ENCODE results near the gene MSLN. TPM values are rescaled to one million over a fixed set of nuclear protein-coding genes. Genes with fewer than 3 reads are reported as not detected.

MSLN gene
- total and polyA plus RNA-seq, 2 experiments from 2014 or later: 0.10 TPM; not detected in 1

DNA sequence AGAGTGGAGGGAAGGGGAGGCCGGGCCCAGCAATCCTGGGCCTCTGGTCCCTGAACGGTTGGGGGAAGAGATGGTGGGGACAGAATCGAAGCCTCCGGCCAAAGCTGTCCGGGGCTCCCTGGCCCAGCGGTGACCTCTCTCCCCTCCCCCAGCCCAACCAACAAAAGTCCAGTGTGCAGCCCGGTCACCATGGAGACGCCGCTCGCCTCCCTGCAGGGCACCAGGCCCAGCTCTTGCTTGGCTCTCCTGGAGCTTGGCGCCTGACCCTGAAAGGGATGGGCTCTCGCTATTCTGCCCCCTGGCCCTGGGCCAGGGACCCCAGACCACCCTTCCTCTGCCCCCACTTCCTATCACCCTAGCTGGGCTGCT is 44.4 kb upstream of the MSLN start (continued):
- TF ChIP-seq, protein P1, sequence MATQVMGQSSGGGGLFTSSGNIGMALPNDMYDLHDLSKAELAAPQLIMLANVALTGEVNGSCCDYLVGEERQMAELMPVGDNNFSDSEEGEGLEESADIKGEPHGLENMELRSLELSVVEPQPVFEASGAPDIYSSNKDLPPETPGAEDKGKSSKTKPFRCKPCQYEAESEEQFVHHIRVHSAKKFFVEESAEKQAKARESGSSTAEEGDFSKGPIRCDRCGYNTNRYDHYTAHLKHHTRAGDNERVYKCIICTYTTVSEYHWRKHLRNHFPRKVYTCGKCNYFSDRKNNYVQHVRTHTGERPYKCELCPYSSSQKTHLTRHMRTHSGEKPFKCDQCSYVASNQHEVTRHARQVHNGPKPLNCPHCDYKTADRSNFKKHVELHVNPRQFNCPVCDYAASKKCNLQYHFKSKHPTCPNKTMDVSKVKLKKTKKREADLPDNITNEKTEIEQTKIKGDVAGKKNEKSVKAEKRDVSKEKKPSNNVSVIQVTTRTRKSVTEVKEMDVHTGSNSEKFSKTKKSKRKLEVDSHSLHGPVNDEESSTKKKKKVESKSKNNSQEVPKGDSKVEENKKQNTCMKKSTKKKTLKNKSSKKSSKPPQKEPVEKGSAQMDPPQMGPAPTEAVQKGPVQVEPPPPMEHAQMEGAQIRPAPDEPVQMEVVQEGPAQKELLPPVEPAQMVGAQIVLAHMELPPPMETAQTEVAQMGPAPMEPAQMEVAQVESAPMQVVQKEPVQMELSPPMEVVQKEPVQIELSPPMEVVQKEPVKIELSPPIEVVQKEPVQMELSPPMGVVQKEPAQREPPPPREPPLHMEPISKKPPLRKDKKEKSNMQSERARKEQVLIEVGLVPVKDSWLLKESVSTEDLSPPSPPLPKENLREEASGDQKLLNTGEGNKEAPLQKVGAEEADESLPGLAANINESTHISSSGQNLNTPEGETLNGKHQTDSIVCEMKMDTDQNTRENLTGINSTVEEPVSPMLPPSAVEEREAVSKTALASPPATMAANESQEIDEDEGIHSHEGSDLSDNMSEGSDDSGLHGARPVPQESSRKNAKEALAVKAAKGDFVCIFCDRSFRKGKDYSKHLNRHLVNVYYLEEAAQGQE (IDR thresholded peaks at IDR 0.05; ENCODE audit: unreplicated experiment): no peak
- TF ChIP-seq NANOG (IDR thresholded peaks at IDR 0.05; ENCODE audit: borderline replicate concordance) (no peak), ZNF462 (CRISPR knock-in tag; IDR thresholded peaks at IDR 0.05) (no peak), POLR2AphosphoS5 (IDR thresholded peaks at IDR 0.05; ENCODE audit: low read depth) (no peak), CREB1 (CRISPR knock-in tag; IDR thresholded peaks at IDR 0.05; ENCODE audit: low read depth) (no peak)

- peaks cover 13% of the 10 kb centered on the region; the same call in 2 of the 3 replicates for H3K4me1 Mint-ChIP-seq
- no peak overlapping the region for H3K4me3 ChIP-seq
- peaks cover 4% of the 10 kb centered on the region; the same call in 1 of the 3 replicates for H3K9me3 Mint-ChIP-seq
- H3K27ac ChIP-seq (ENCODE audit: low read depth): no peak overlapping the region
- H3K79me2 ChIP-seq (replicated peaks; ENCODE audit: insufficient read depth): no peaks in the 10 kb centered on the region
- H3K27me3 Mint-ChIP-seq (ENCODE audit: insufficient read depth, low read depth, poor library complexity): peaks cover 42% of the 10 kb centered on the region
- H3K9me2 ChIP-seq (ENCODE audit: insufficient read depth): no peaks in the 10 kb centered on the region
- ATAC-seq (no peak), DNase-seq (ENCODE audit: low spot score) (no peak)
- H3K36me3 ChIP-seq (ENCODE audit: insufficient read depth): no peaks in the 10 kb centered on the region
- no peak overlapping the region; the same call in 1 of the 2 replicates for H3K4me2 ChIP-seq
- no peak overlapping the region; the same call in 2 of the 3 replicates for H3K4me3 Mint-ChIP-seq
- no peak overlapping the region for H3K27ac Mint-ChIP-seq
- H3F3A ChIP-seq (replicated peaks; ENCODE audit: low read depth): no peaks in the 10 kb centered on the region
- H4K20me1 ChIP-seq (replicated peaks; ENCODE audit: insufficient read depth): no peaks in the 10 kb centered on the region
- peaks cover 53% of the 10 kb centered on the region for H3K27me3 ChIP-seq (ENCODE audit: insufficient read depth)
- H3K36me3 Mint-ChIP-seq (ENCODE audit: low read depth): no peaks in the 10 kb centered on the region
- H2AFZ ChIP-seq: no peak overlapping the region
- H3K4me1 ChIP-seq (ENCODE audit: insufficient read depth): peaks cover 12% of the 10 kb centered on the region; the same call in 1 of the 2 replicates
- TF ChIP-seq, protein P1 (IDR thresholded peaks at IDR 0.05; ENCODE audit: unreplicated experiment): no peak
- TF ChIP-seq ZNF114 (CRISPR knock-in tag; IDR thresholded peaks at IDR 0.05) (no peak), JUNB (IDR thresholded peaks at IDR 0.05; ENCODE audit: unreplicated experiment) (no peak), NANOG (IDR thresholded peaks at IDR 0.05; ENCODE audit: borderline replicate concordance) (no peak)
These were observed 43.7 kb upstream of the MSLN start for GRCh38 chr16:716768-717325.
